SK-N-SH (cell line): ENCODE data around the gene CBS. TPM values are rescaled to one million over a fixed set of nuclear protein-coding genes. Genes with fewer than 3 reads are reported as not detected.

Experiments used
- CTCF ChIA-PET: fragments of 300-600, 350-600 bp; formaldehyde crosslinking; extraction: SDS; loops from one replicate; lab custom pipeline; 2021; lab: Yijun Ruan, JAX
- POLR2A ChIA-PET: fragments of 350-600 bp; sonication (Branson Sonifier 250); formaldehyde crosslinking; extraction: SDS; loops from one replicate; lab custom pipeline; 2020; ENCODE audit warnings: antibody characterized with exemption, inconsistent platforms; lab: Yijun Ruan, JAX
- DNase-seq: peaks from one replicate; pipeline ENCODE4 v3.0.0; 2012
- H2AFZ ChIP-seq: fragments of 200-600 bp; sonication (generic); 2 replicates; pipeline ENCODE4 v1.8.1; 2016; ENCODE audit warnings: antibody characterized with exemption, mild to moderate bottlenecking, low read depth
- H3F3A ChIP-seq: fragments of 200-600 bp; sonication (generic); replicated peaks from 2 replicates; pipeline ENCODE3; 2016; ENCODE audit warnings: antibody characterized with exemption, mild to moderate bottlenecking; ENCODE audit not compliant: insufficient read depth
- H3K27ac ChIP-seq, 2 experiments: fragments of 200-500 bp in 1 of 2; fragments of 200-600 bp in 1 of 2; sonication (Bioruptor generic) in 1 of 2; sonication (generic), shearing (Covaris generic) in 1 of 2; 2 replicates each; pipeline versions ENCODE4 v1.5.1 to v1.6.1; 2014 to 2016; ENCODE audit warnings: low read depth in 2 of 2, inconsistent platforms in 1 of 2, low read length in 1 of 2, mild to moderate bottlenecking in 1 of 2, mixed read lengths in 1 of 2
- H3K27me3 ChIP-seq: fragments of 200-600 bp; sonication (generic), shearing (Covaris generic); 2 replicates; pipeline ENCODE4 v1.6.1; 2016; ENCODE audit warnings: mixed run types; ENCODE audit not compliant: insufficient read depth
- H3K36me3 ChIP-seq, 2 experiments: fragments of 200-500 bp in 1 of 2; fragments of 200-600 bp in 1 of 2; sonication (Bioruptor generic) in 1 of 2; sonication (generic) in 1 of 2; replicated peaks in 1 of 2; 2 replicates each; pipeline versions ENCODE3 to v1.5.1; 2014 to 2016; ENCODE audit warnings: low read length in 1 of 2, mild to moderate bottlenecking in 1 of 2; ENCODE audit not compliant: insufficient read depth in 2 of 2, control insufficient read depth in 1 of 2
- H3K4me1 ChIP-seq, 2 experiments: fragments of 200-500 bp in 1 of 2; fragments of 200-600 bp in 1 of 2; sonication (Bioruptor generic) in 1 of 2; sonication (generic), shearing (Covaris generic) in 1 of 2; 2 replicates each; pipeline versions ENCODE4 v1.5.1 to v1.6.1; 2014 to 2016; ENCODE audit warnings: low read depth in 1 of 2, low read length in 1 of 2, mixed run types in 1 of 2; ENCODE audit not compliant: insufficient read depth in 2 of 2, control insufficient read depth in 1 of 2
- H3K4me2 ChIP-seq: fragments of 200-600 bp; sonication (generic), shearing (Covaris generic); 2 replicates; pipeline ENCODE4 v1.6.1; 2017; ENCODE audit warnings: mixed run types
- H3K4me3 ChIP-seq, 2 experiments: fragments of 200-500 bp in 1 of 2; fragments of 200-600 bp in 1 of 2; sonication (Bioruptor generic) in 1 of 2; sonication (generic), shearing (Covaris generic) in 1 of 2; 2 replicates each; pipeline versions ENCODE4 v1.5.1 to v1.8.1; 2014 to 2016; ENCODE audit warnings: low read depth in 2 of 2, inconsistent platforms in 1 of 2, low read length in 1 of 2, mild to moderate bottlenecking in 1 of 2, mixed read lengths in 1 of 2, moderate library complexity in 1 of 2
- H3K79me2 ChIP-seq: fragments of 200-600 bp; sonication (generic); 2 replicates; pipeline ENCODE4 v1.8.1; 2017; ENCODE audit warnings: mild to moderate bottlenecking; ENCODE audit not compliant: insufficient read depth
- H3K9ac ChIP-seq: fragments of 200-600 bp; sonication (generic); 2 replicates; pipeline ENCODE4 v1.6.1; 2017; ENCODE audit warnings: mixed run types
- H3K9me2 ChIP-seq: fragments of 200-600 bp; sonication (generic); 2 replicates; pipeline ENCODE4 v1.6.1; 2017; ENCODE audit warnings: mixed run types
- H3K9me3 ChIP-seq: fragments of 200-600 bp; sonication (generic); 2 replicates; pipeline ENCODE4 v1.6.1; 2017; ENCODE audit warnings: mixed run types, mild to moderate bottlenecking, moderate library complexity
- H4K20me1 ChIP-seq: fragments of 200-600 bp; sonication (generic); 2 replicates; pipeline ENCODE4 v1.6.1; 2017; ENCODE audit warnings: mild to moderate bottlenecking, mixed run types; ENCODE audit not compliant: insufficient read depth
- EP300 ChIP-seq, 2 experiments: IDR thresholded peaks; 2 replicates each; pipeline versions ENCODE4 v1.4.0 to v1.6.1; 2012; ENCODE audit warnings: borderline replicate concordance in 1 of 2, low read depth in 1 of 2, low read length in 1 of 2
- FOXJ3 ChIP-seq: sonication (generic); formaldehyde crosslinking; IDR thresholded peaks from 2 replicates; pipeline ENCODE4 v1.5.1; 2020; ENCODE audit warnings: mild to moderate bottlenecking, missing genetic modification reagents
- JUND ChIP-seq: IDR thresholded peaks from 2 replicates; pipeline ENCODE4 v1.4.0; 2012
- MEF2A ChIP-seq: IDR thresholded peaks from 2 replicates; pipeline ENCODE4 v1.4.0; 2012; ENCODE audit warnings: low read depth, borderline replicate concordance
- MXI1 ChIP-seq: IDR thresholded peaks from 2 replicates; pipeline ENCODE4 v1.6.1; 2012; ENCODE audit warnings: mild to moderate bottlenecking, low read depth, low read length, improper control_type of control experiment
- NFIC ChIP-seq: IDR thresholded peaks from 2 replicates; pipeline ENCODE4 v1.4.0; 2012; ENCODE audit warnings: borderline replicate concordance
- POLR2AphosphoS5 ChIP-seq: IDR thresholded peaks from 2 replicates; pipeline ENCODE4 v1.6.1; 2012; ENCODE audit warnings: low read depth, low read length
- RCOR1 ChIP-seq: fragments of 150-350 bp; IDR thresholded peaks from 2 replicates; pipeline ENCODE4 v1.6.1; 2017; ENCODE audit warnings: antibody characterized with exemption, low read length
- TAF1 ChIP-seq: IDR thresholded peaks from 2 replicates; pipeline ENCODE4 v1.6.1; 2012; ENCODE audit warnings: low read depth, mild to moderate bottlenecking, low read length, moderate library complexity, borderline replicate concordance
- TCF12 ChIP-seq: IDR thresholded peaks from 2 replicates; pipeline ENCODE4 v1.4.0; 2012
- TEAD4 ChIP-seq: IDR thresholded peaks from 2 replicates; pipeline ENCODE4 v1.4.0; 2012; ENCODE audit warnings: mild to moderate bottlenecking, borderline replicate concordance; ENCODE audit not compliant: insufficient read depth
- YY1 ChIP-seq: IDR thresholded peaks from 2 replicates; pipeline ENCODE4 v1.4.0; 2012; ENCODE audit warnings: low read depth, mild to moderate bottlenecking
- WGBS: methylation state at CpG from one replicate; pipeline ENCODE4 v1.1.6; 2017; ENCODE audit warnings: low lambda C conversion rate; 5-methylcytosine and 5-hydroxymethylcytosine counted together
- polyA plus RNA-seq, 3 experiments: library from polyadenylated mRNA; depleted of rRNA; stranded (reverse); fragments of >200 nt; gene quantifications; 2 replicates each; pipeline ENCODE4 v1.2.3, GENCODE V29; 2012
- TF ChIP-seq, protein P1 (sequence below): IDR thresholded peaks from 2 replicates; pipeline ENCODE4 v1.4.0; 2012; ENCODE audit warnings: low read depth, borderline replicate concordance
- TF ChIP-seq, protein P2 (sequence below): IDR thresholded peaks from 2 replicates; pipeline ENCODE4 v1.6.1; 2012; ENCODE audit warnings: mild to moderate bottlenecking, low read depth, low read length, moderate library complexity
- TF ChIP-seq, protein P3 (sequence below): IDR thresholded peaks from 2 replicates; pipeline ENCODE4 v1.4.0; 2012; ENCODE audit warnings: low read depth
- TF ChIP-seq, protein P4 (sequence below): fragments of 150-350 bp; IDR thresholded peaks from 2 replicates; pipeline ENCODE4 v1.6.1; 2016; ENCODE audit warnings: mild to moderate bottlenecking, low read depth, low read length
- TF ChIP-seq, protein P5 (sequence below): fragments of 200-600 bp; sonication (generic); IDR thresholded peaks from 2 replicates; pipeline ENCODE4 v1.6.1; 2017; ENCODE audit warnings: antibody characterized with exemption, mild to moderate bottlenecking, moderate library complexity

The CBS gene
- polyA plus RNA-seq, 1 of the 3 experiments (the other 2 are of a cell fraction), result 15.1 TPM

DNA sequence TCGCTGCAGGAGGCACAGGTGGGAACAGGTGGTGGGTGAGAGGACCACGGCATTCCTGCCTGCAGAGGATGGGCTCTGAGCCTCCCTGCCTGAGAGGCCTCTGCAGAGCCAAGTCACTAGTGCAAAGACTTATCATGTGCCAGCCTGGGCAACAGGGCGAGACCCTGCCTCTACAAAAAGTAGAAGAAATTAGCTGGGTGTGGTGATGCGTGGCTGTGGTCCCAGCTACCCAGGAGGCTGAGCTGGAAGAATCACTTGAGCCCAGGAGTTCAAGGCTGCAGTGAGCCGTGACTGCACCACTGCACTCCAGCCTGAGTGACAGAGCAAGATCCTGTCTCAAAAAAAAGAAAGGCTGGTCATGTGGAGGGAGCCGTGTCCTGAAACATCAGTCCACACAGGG lies 54.9 kb downstream of the CBS start:
- peaks cover 13% of the 10 kb centered on the region in 2 experiments for H3K36me3 ChIP-seq
- no peak overlapping the region for H2AFZ ChIP-seq
- POLR2A ChIA-PET, result no interaction called here
- 91% methylated on average over 5 of the region's 6 CpGs for WGBS
- H3K4me3 ChIP-seq, result no peak overlapping the region
- peaks cover 0 to 15% of the 10 kb centered on the region in 2 experiments; a peak in 2 of 4 replicates for H3K4me1 ChIP-seq
- CTCF ChIA-PET, result no interaction called here
- no peak for DNase-seq
- H3F3A ChIP-seq, result no peaks in the 10 kb centered on the region
- H3K9ac ChIP-seq, result no peak overlapping the region
- TF ChIP-seq RCOR1, result no peak
- no peak for TF ChIP-seq POLR2AphosphoS5
- TF ChIP-seq JUND, result no peak
- TF ChIP-seq, protein P1, sequence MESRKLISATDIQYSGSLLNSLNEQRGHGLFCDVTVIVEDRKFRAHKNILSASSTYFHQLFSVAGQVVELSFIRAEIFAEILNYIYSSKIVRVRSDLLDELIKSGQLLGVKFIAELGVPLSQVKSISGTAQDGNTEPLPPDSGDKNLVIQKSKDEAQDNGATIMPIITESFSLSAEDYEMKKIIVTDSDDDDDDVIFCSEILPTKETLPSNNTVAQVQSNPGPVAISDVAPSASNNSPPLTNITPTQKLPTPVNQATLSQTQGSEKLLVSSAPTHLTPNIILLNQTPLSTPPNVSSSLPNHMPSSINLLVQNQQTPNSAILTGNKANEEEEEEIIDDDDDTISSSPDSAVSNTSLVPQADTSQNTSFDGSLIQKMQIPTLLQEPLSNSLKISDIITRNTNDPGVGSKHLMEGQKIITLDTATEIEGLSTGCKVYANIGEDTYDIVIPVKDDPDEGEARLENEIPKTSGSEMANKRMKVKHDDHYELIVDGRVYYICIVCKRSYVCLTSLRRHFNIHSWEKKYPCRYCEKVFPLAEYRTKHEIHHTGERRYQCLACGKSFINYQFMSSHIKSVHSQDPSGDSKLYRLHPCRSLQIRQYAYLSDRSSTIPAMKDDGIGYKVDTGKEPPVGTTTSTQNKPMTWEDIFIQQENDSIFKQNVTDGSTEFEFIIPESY, result no peak
- no peaks in the 10 kb centered on the region for H3K27me3 ChIP-seq
- no peaks in the 10 kb centered on the region for H4K20me1 ChIP-seq
- H3K27ac ChIP-seq, result no peak overlapping the region
- no peaks in the 10 kb centered on the region for H3K9me3 ChIP-seq
- H3K9me2 ChIP-seq, result no peaks in the 10 kb centered on the region
- no peaks in the 10 kb centered on the region for H3K79me2 ChIP-seq
- no peak overlapping the region for H3K4me2 ChIP-seq

DNA sequence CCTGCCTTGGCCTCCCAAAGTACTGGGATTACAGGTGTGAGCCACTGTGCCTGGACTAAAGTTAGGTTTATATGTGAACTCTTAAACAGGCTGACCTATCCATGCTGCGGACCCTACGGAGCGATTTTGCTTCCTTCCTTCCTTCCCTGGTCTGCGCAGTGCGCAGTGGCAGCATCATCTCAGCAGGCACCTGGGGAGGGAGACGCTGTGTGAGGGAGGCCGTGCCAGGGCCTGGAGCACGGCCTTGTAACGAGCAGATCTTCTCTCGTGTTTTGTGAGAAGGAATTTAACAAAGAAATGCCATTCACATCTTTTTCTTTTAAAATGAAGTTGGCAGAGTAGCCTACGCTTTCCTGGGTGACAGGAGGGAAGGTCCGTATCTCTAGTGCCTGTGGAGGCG lies 55.5 kb downstream of the CBS start:
- Histone ChIP-seq H3K9me3 (no peaks in the 10 kb centered on the region), H3K27me3 (no peaks in the 10 kb centered on the region), H3K36me3 (peaks cover 9 to 13% of the 10 kb centered on the region in 2 experiments), H2AFZ (no peak overlapping the region), H3K9me2 (no peaks in the 10 kb centered on the region), H3K9ac (no peak overlapping the region), H3K4me3 (no peak overlapping the region), H3K4me2 (no peak overlapping the region), H4K20me1 (no peaks in the 10 kb centered on the region), H3K27ac (no peak overlapping the region), H3K79me2 (no peaks in the 10 kb centered on the region), H3K4me1 (peaks cover 0 to 17% of the 10 kb centered on the region in 2 experiments; a peak in 2 of 4 replicates), H3F3A (no peaks in the 10 kb centered on the region)
- DNase-seq, result no peak
- ChIA-PET POLR2A (no interaction called here), CTCF (no interaction called here)
- 94% methylated on average over 11 of the region's 13 CpGs for WGBS
- TF ChIP-seq EP300 (IDR thresholded peaks at IDR 0.05; ENCODE audit: borderline replicate concordance in 1 of 2, low read depth in 1 of 2, low read length in 1 of 2) (no peak), TAF1 (no peak), MEF2A (no peak), MXI1 (no peak), TEAD4 (no peak), FOXJ3 (CRISPR knock-in tag) (no peak), YY1 (no peak), TCF12 (no peak), NFIC (no peak)
- TF ChIP-seq, protein P2, sequence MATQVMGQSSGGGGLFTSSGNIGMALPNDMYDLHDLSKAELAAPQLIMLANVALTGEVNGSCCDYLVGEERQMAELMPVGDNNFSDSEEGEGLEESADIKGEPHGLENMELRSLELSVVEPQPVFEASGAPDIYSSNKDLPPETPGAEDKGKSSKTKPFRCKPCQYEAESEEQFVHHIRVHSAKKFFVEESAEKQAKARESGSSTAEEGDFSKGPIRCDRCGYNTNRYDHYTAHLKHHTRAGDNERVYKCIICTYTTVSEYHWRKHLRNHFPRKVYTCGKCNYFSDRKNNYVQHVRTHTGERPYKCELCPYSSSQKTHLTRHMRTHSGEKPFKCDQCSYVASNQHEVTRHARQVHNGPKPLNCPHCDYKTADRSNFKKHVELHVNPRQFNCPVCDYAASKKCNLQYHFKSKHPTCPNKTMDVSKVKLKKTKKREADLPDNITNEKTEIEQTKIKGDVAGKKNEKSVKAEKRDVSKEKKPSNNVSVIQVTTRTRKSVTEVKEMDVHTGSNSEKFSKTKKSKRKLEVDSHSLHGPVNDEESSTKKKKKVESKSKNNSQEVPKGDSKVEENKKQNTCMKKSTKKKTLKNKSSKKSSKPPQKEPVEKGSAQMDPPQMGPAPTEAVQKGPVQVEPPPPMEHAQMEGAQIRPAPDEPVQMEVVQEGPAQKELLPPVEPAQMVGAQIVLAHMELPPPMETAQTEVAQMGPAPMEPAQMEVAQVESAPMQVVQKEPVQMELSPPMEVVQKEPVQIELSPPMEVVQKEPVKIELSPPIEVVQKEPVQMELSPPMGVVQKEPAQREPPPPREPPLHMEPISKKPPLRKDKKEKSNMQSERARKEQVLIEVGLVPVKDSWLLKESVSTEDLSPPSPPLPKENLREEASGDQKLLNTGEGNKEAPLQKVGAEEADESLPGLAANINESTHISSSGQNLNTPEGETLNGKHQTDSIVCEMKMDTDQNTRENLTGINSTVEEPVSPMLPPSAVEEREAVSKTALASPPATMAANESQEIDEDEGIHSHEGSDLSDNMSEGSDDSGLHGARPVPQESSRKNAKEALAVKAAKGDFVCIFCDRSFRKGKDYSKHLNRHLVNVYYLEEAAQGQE, result no peak
- TF ChIP-seq, protein P3, sequence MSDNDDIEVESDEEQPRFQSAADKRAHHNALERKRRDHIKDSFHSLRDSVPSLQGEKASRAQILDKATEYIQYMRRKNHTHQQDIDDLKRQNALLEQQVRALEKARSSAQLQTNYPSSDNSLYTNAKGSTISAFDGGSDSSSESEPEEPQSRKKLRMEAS, result no peak
- TF ChIP-seq, protein P4, sequence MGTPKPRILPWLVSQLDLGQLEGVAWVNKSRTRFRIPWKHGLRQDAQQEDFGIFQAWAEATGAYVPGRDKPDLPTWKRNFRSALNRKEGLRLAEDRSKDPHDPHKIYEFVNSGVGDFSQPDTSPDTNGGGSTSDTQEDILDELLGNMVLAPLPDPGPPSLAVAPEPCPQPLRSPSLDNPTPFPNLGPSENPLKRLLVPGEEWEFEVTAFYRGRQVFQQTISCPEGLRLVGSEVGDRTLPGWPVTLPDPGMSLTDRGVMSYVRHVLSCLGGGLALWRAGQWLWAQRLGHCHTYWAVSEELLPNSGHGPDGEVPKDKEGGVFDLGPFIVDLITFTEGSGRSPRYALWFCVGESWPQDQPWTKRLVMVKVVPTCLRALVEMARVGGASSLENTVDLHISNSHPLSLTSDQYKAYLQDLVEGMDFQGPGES, result no peak
- TF ChIP-seq, protein P1, result no peak
- TF ChIP-seq, protein P5, sequence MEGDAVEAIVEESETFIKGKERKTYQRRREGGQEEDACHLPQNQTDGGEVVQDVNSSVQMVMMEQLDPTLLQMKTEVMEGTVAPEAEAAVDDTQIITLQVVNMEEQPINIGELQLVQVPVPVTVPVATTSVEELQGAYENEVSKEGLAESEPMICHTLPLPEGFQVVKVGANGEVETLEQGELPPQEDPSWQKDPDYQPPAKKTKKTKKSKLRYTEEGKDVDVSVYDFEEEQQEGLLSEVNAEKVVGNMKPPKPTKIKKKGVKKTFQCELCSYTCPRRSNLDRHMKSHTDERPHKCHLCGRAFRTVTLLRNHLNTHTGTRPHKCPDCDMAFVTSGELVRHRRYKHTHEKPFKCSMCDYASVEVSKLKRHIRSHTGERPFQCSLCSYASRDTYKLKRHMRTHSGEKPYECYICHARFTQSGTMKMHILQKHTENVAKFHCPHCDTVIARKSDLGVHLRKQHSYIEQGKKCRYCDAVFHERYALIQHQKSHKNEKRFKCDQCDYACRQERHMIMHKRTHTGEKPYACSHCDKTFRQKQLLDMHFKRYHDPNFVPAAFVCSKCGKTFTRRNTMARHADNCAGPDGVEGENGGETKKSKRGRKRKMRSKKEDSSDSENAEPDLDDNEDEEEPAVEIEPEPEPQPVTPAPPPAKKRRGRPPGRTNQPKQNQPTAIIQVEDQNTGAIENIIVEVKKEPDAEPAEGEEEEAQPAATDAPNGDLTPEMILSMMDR, result no peak
